AML-193 (cell line): ENCODE results near the gene PCDHA13.
"Not testable (repeated sequence)": the region's sequence is repeated elsewhere in the genome, so short reads cannot be mapped to it uniquely, and the experiment has no call there.

Experiments
- DNase-seq, 2 experiments: peaks; one replicate each; lab custom pipeline; 2025; lab: John Stamatoyannopoulos, UW

The PCDHA13 gene

DNA sequence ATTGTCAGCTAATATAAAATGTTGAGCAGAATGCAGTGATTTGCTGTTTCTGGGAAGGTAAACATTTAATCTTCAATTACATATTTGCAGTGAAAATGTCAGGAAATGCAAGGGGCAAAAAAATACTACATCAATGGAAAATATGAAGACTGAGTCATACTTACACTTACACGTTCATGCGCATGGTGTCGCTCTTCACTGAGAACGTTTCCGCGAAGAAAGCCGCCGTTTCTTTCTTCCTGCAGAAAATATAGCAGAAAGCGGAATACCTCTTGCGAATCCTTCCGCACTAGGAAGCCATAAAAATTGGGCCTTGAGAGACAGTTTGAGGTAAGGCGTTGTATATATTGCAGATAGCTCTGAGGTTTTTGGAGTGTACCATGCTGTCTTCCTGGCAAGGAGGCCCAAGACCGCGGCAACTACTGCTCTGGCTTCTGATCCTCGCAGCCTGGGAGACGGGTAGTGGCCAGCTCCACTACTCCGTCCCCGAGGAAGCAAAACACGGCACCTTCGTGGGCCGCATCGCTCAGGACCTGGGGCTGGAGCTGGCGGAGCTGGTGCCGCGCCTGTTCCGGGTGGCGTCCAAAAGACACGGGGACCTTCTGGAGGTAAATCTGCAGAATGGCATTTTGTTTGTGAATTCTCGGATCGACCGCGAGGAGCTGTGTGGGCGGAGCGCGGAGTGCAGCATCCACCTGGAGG is at the start of gene PCDHA13:
Gene PCDHA13, plus strand, starts transcription at position 236 of the 702 bp plus-strand sequence. Its CDS starts 145 bp downstream, at position 381.
- no peak for DNase-seq

DNA sequence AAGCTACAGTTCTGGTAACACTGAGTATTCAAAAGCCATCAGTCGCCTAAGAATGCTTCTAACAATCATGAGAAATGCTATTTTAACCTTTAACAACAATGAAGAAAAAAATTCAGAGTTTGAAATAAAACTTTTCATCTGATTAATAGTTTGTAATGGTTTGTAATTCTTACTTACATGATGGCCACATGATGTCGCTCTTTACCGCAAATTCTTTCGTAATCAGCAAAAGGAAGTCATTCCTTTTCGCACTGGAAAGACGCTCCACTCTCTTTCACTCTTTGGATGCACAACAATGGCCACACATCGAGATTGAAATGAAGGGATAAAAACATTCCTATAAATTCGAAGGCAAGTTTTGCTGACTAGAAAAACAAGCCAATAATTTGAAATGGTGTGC is 47.9 kb upstream of the PCDHA13 start, which contains the start of gene PCDHA7:
Gene PCDHA7, plus strand, starts transcription at position 277 of the 400 bp plus-strand sequence. Its CDS starts 115 bp downstream, at position 392.
- DNase-seq, result no peak

DNA sequence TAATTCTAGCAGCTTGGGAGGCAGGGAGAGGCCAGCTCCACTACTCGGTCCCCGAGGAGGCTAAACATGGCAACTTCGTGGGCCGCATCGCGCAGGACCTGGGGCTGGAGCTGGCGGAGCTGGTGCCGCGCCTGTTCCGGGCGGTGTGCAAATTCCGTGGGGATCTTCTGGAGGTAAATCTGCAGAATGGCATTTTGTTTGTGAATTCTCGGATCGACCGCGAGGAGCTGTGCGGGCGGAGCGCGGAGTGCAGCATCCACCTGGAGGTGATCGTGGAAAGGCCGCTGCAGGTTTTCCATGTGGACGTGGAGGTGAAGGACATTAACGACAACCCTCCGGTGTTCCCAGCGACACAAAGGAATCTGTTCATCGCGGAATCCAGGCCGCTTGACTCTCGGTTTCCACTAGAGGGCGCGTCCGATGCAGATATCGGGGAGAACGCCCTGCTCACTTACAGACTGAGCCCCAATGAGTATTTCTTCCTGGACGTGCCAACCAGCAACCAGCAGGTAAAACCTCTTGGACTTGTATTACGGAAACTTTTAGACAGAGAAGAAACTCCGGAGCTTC is 47.4 kb upstream of the PCDHA13 start:
- DNase-seq, result not testable (repeated sequence)

- no peak for DNase-seq
Measured at GRCh38 chr5:140835622-140836510, 46.1 kb upstream of the PCDHA13 start.

DNA sequence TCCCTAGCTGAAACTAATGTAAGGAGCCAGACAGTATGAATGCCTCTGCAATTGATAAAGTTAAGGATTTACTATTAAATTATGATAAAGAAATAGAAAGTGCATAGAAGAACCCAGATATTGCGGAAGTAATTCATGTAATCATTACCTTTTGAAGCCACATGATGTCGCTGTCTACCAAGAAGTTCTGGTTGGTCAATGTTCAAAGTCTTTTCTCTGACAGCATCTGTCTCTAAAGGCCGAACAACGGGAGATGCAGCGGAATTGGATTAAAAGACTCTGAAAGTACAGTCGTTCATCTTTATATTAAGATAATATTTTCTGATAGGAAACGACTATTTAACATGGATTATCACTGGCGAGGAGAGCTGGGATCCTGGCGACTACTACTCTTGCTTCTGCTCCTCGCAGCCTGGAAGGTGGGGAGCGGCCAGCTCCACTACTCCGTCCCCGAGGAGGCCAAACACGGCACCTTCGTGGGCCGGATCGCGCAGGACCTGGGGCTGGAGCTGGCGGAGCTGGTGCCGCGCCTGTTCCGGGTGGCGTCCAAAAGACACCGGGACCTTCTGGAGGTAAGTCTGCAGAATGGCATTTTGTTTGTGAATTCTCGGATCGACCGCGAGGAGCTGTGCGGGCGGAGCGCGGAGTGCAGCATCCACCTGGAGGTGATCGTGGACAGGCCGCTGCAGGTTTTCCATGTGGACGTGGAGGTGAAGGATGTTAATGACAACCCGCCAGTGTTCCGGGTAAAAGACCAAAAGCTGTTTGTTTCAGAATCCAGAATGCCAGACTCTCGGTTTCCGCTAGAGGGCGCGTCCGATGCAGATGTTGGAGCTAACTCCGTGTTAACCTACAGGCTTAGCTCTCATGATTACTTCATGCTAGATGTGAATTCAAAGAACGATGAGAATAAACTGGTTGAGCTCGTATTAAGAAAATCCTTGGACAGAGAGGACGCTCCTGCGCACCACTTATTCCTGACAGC is 40.7 kb upstream of the PCDHA13 start, which contains the start of gene PCDHA8:
Gene PCDHA8, plus strand, starts transcription at position 210 of the 985 bp plus-strand sequence. Its CDS starts 135 bp downstream, at position 345.
- peak; percentile 26 to 33 for DNase-seq

GRCh38 chr5:140842798-140843733 is 38.9 kb upstream of the PCDHA13 start:
- no peak for DNase-seq

GRCh38 chr5:140848139-140849102 is 33.5 kb upstream of the PCDHA13 start, which contains the start of gene PCDHA9:
TSS of gene PCDHA9 (plus strand) at chr5:140848382. CDS start at chr5:140848496, 114 bp downstream.
- DNase-seq, result not testable (repeated sequence)

DNA sequence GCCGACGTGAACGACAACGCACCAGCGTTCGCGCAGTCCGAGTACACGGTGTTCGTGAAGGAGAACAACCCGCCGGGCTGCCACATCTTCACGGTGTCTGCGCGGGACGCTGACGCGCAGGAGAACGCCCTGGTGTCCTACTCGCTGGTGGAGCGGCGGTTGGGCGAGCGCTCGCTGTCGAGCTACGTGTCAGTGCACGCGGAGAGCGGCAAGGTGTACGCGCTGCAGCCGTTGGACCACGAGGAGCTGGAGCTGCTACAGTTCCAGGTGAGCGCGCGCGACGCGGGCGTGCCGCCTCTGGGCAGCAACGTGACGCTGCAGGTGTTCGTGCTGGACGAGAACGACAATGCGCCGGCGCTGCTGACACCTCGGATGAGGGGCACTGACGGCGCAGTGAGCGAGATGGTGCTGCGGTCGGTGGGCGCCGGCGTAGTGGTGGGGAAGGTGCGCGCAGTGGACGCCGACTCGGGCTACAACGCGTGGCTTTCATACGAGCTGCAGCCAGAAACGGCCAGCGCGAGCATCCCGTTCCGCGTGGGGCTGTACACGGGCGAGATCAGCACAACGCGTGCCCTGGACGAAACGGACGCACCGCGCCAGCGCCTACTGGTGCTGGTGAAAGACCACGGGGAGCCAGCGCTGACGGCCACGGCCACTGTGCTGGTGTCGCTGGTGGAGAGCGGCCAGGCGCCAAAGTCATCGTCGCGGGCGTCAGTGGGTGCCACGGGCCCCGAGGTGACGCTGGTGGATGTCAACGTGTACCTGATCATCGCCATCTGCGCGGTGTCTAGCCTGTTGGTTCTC is 31.9 kb upstream of the PCDHA13 start:
- DNase-seq, result not testable (repeated sequence)

- peak; percentile 29 to 37 for DNase-seq
Measured at GRCh38 chr5:140855772-140856674, 25.9 kb upstream of the PCDHA13 start, which contains the start of gene PCDHA10. TSS of gene PCDHA10 (plus strand) at chr5:140855897. CDS start at chr5:140856049, 152 bp downstream.

- DNase-seq, result no peak
Measured at GRCh38 chr5:140857177-140857986, 24.5 kb upstream of the PCDHA13 start.

- DNase-seq, result no peak
Measured at GRCh38 chr5:140857987-140858240, 24.0 kb upstream of the PCDHA13 start.

DNA sequence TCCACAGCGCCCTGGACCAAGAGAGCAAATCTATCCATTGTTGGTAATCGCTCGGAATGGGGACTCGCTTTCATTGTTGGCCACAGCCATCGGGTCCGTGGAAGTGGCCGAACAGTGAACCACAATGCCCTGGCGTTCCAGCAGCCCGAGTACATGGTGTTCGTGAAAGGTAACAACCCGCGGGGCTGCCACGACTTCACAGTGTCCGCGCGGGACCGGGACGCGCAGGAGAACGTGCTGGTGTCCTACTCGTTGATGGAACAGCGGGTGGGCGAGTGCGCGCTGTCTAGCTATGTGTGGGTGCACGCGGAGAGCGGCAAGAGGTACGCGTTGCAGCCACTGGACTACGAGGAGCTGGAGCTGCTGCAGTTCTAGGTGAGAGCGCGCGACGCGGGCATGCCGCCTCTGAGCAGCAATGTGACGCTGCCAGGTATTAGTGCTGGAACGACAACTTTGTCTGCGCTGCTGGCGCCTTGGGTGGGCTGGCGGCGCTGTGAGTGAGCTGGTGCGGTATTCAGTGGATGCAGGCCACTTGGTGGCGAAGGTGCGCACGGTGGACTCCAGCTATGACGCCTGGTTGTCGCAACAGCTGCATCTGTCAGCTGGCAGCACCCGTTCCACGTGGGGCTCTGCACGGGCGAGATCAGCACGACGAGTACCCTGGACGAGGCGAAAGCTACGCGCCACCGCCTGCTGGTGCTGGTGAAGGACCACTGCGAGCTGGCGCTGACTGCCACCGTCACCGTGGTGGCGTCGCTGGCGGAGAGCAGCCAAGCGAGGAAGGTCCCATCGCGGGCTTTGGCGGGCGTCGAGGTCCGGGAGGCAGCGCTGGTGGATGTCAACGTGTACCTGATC is 19.3 kb upstream of the PCDHA13 start:
- DNase-seq, result no peak

GRCh38 chr5:140868721-140869554 is 13.0 kb upstream of the PCDHA13 start, which contains the start of gene PCDHA11:
TSS of gene PCDHA11 (plus strand) at chr5:140868957. CDS start at chr5:140869104, 147 bp downstream.
- DNase-seq, result no peak

DNA sequence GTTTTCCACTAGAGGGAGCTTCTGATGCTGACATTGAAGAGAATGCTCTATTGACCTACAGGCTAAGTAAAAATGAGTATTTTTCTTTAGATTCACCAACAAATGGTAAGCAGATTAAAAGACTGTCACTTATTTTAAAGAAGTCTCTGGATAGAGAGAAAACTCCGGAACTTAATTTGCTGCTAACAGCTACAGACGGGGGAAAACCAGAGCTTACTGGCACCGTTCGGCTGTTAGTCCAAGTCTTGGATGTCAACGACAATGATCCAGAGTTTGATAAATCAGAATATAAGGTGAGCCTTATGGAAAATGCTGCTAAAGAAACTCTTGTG is 12.4 kb upstream of the PCDHA13 start:
- DNase-seq, result no peak
